ENCODE results near the gene CLDN19.

GRCh38 chr1:42758641-42759040 lies 18.6 kb upstream of the CLDN19 start:
- TF ChIP-seq CTCF (IDR thresholded peaks at IDR 0.05): no peak
- TF ChIP-seq ZFX (IDR thresholded peaks at IDR 0.05; ENCODE audit: borderline replicate concordance): no peak
